ENCODE measurements around the gene NXF1. TPM values are rescaled to one million over a fixed set of nuclear protein-coding genes. Genes with fewer than 3 reads are reported as not detected.
"Not testable (repeated sequence)": the region's sequence is repeated elsewhere in the genome, so short reads cannot be mapped to it uniquely, and the experiment has no call there.

NXF1 gene
- total and polyA plus RNA-seq, 2 donors = 32.4 to 103 TPM

GRCh38 chr11:62753736-62754603, 51.3 kb downstream of the NXF1 start, which contains the start of gene ZBTB3:
Gene ZBTB3 (minus strand): TSS chr11:62754160. CDS start chr11:62753664, 496 bp downstream.
- Histone ChIP-seq H3K27ac (ENCODE audit: low read depth) (peak within 1 kb of the TSS; percentile 80), H3K36me3 (ENCODE audit: insufficient read depth) (no peaks in the 10 kb centered on the region), H3K4me1 (ENCODE audit: insufficient read depth) (no peaks in the 10 kb centered on the region), H3K4me3 (ENCODE audit: low read depth, low read length) (peak within 1 kb of the TSS; percentile 53)
- under 1% methylated on average over 47 of the region's 47 CpGs for WGBS
- DNase-seq (ENCODE audit: extremely low spot score) = peak; percentile 98

DNA sequence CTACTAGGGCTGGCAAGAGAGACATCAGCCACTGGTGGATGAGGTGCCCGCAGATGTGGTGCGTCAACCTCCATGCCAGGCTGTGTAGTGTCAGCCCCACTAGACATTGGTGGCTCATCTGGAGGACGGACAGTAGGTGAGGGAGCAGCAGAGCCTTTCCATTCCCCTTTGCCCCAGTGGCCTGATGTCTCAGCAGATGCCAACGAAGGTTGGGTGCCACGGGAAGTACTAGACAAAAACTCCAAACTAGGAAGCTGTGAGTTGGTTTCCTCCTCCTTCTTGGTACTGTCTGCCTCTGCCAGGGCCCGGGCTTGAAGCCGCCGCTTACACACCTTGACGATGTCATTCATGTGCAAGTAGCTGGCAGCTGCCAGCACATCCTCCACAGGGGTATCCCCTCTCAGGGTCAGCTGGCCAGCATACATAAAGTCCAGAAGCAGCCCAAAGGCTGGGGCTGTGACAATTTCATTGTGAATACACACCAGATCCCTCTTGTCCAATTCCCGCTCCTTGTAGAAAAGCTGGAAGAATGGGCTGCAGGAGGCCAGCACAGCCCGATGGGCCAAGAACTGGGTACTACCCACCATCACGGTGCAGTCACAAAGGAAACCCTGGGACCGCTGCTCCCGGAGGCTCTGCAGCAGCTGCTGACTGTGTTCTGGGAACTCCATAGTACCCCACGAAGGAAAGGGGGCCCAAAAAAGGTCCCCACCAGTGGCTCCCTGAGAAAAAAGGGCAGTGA, 52.1 kb downstream of the NXF1 start:
- no peak overlapping the region for H3K27ac ChIP-seq (ENCODE audit: low read depth)
- peak overlapping the region; percentile 53 for H3K4me3 ChIP-seq (ENCODE audit: low read depth, low read length)
- no peaks in the 10 kb centered on the region for H3K36me3 ChIP-seq (ENCODE audit: insufficient read depth)
- no peaks in the 10 kb centered on the region for H3K4me1 ChIP-seq (ENCODE audit: insufficient read depth)
- DNase-seq (ENCODE audit: extremely low spot score) = no peak
- 86% methylated on average over 15 of the region's 15 CpGs for WGBS

GRCh38 chr11:62752177-62752785, 53.0 kb downstream of the NXF1 start:
- no peaks in the 10 kb centered on the region for H3K36me3 ChIP-seq (ENCODE audit: insufficient read depth)
- H3K4me1 ChIP-seq (ENCODE audit: insufficient read depth) = no peaks in the 10 kb centered on the region
- H3K4me3 ChIP-seq (ENCODE audit: low read depth, low read length) = no peak overlapping the region
- no peak overlapping the region for H3K27ac ChIP-seq (ENCODE audit: low read depth)
- DNase-seq (ENCODE audit: extremely low spot score) = no peak
- 95% methylated on average over 14 of the region's 14 CpGs for WGBS

GRCh38 chr11:62749931-62750330, 55.3 kb downstream of the NXF1 start:
- H3K4me1 ChIP-seq (ENCODE audit: insufficient read depth); H3K4me3 ChIP-seq (ENCODE audit: low read depth, low read length); H3K27ac ChIP-seq (ENCODE audit: low read depth); H3K36me3 ChIP-seq (ENCODE audit: insufficient read depth); DNase-seq (ENCODE audit: extremely low spot score): not testable (repeated sequence)
- 92% methylated on average over 5 of the region's 5 CpGs for WGBS

DNA sequence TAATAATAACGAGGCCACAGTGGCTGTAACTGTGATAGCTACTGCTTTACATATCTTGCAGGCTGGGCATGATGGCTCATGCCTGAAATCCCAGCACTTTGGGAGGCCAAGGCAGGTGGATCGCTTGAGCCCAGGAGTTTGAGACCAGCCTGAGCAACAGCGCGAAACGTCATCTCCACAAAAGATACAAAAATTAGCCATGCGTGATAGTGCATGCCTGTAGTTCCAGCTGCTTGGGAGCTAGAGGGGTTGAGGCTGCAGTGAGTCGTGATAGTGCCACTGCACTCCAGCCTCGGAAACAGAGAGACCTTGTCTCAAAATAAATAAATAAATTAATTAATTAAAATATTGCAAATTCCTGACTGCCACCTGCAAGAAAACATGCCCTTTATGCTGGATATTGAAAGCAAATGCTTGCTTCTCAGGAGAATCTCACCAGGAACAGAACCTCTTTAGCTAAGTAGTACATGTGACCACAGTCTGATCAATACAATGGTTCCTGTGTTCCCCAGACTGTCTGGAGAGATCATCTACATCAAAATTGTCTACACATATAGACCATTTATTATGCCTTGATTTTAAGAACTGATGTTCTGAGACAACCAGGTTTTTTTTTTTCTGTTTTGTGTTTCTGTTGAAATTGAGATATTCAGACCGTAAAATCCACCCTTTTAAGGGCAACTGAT, 57.6 kb downstream of the NXF1 start:
- Histone ChIP-seq H3K36me3 (ENCODE audit: insufficient read depth) (no peaks in the 10 kb centered on the region), H3K4me1 (ENCODE audit: insufficient read depth) (no peaks in the 10 kb centered on the region), H3K4me3 (ENCODE audit: low read depth, low read length) (no peak overlapping the region), H3K27ac (ENCODE audit: low read depth) (no peak overlapping the region)
- 81% methylated on average over 9 of the region's 9 CpGs for WGBS
- DNase-seq (ENCODE audit: extremely low spot score) = no peak

Small RNA genes within 50 kb of the gene (small RNA-seq; reads per million reads assigned to genes)
- gene MIR6514 (0.38 reads per million, percentile 29 among the genes with 10 or more reads in this experiment), gene RF00099 (not detected), gene RNU6-118P (not detected), gene SNORD22 (not detected), gene SNORD26 (not detected), gene SNORD27 (not detected), gene SNORD28 (not detected), gene SNORD30 (560 reads per million, percentile 98 among the genes with 10 or more reads in this experiment)

Other genes starting within 250 kb of the NXF1 start
- gene EEF1G, start 231.5 kb downstream of the NXF1 start, total RNA-seq = 863 TPM
- 1,468 TPM for gene EEF1G, start 231.5 kb downstream of the NXF1 start, polyA plus RNA-seq
- 5.1 TPM for gene TUT1, start 213.9 kb downstream of the NXF1 start, total RNA-seq
- 14.3 TPM for gene TUT1, start 213.9 kb downstream of the NXF1 start, polyA plus RNA-seq
- gene MTA2, start 203.6 kb downstream of the NXF1 start, total RNA-seq = 75.2 TPM
- gene MTA2, start 203.6 kb downstream of the NXF1 start, polyA plus RNA-seq = 52.8 TPM
- 12.9 TPM for gene EML3, start 192.7 kb downstream of the NXF1 start, total RNA-seq
- 47.7 TPM for gene EML3, start 192.7 kb downstream of the NXF1 start, polyA plus RNA-seq
- gene ROM1, start 192.2 kb downstream of the NXF1 start, total RNA-seq = 1.3 TPM
- 18.9 TPM for gene ROM1, start 192.2 kb downstream of the NXF1 start, polyA plus RNA-seq
- gene B3GAT3, start 183.5 kb downstream of the NXF1 start, total RNA-seq = 9.7 TPM
- 37.7 TPM for gene B3GAT3, start 183.5 kb downstream of the NXF1 start, polyA plus RNA-seq
- 93.9 TPM for gene GANAB, start 158.8 kb downstream of the NXF1 start, total RNA-seq
- gene GANAB, start 158.8 kb downstream of the NXF1 start, polyA plus RNA-seq = 152 TPM
- 7.9 TPM for gene INTS5, start 152.1 kb downstream of the NXF1 start, total RNA-seq
- 16.6 TPM for gene INTS5, start 152.1 kb downstream of the NXF1 start, polyA plus RNA-seq
- 10.9 TPM for gene C11orf98, start 140.2 kb downstream of the NXF1 start, total RNA-seq
- 72.1 TPM for gene C11orf98, start 140.2 kb downstream of the NXF1 start, polyA plus RNA-seq
- 5.0 TPM for gene CSKMT, start 140.1 kb downstream of the NXF1 start, total RNA-seq
- 9.5 TPM for gene CSKMT, start 140.1 kb downstream of the NXF1 start, polyA plus RNA-seq
- 3.4 TPM for gene UQCC3, start 133.8 kb downstream of the NXF1 start, total RNA-seq
- 13.3 TPM for gene UQCC3, start 133.8 kb downstream of the NXF1 start, polyA plus RNA-seq
- 3.1 TPM for gene LBHD1, start 133.2 kb downstream of the NXF1 start, total RNA-seq
- gene LBHD1, start 133.2 kb downstream of the NXF1 start, polyA plus RNA-seq = 2.8 TPM
- 34.5 TPM for gene UBXN1, start 126.4 kb downstream of the NXF1 start, total RNA-seq
- gene UBXN1, start 126.4 kb downstream of the NXF1 start, polyA plus RNA-seq = 206 TPM
- 10.9 TPM for gene LRRN4CL, start 115.9 kb downstream of the NXF1 start, total RNA-seq
- gene LRRN4CL, start 115.9 kb downstream of the NXF1 start, polyA plus RNA-seq = 16.7 TPM
- gene BSCL2, start 98.0 kb downstream of the NXF1 start, total RNA-seq = 25.6 TPM
- 52.6 TPM for gene BSCL2, start 98.0 kb downstream of the NXF1 start, polyA plus RNA-seq
- 0.37 TPM for gene GNG3, start 97.8 kb downstream of the NXF1 start, total RNA-seq
- 0.96 TPM for gene GNG3, start 97.8 kb downstream of the NXF1 start, polyA plus RNA-seq
- 25.9 TPM for gene HNRNPUL2, start 78.0 kb downstream of the NXF1 start, total RNA-seq
- gene HNRNPUL2, start 78.0 kb downstream of the NXF1 start, polyA plus RNA-seq = 50.4 TPM
- gene TTC9C, start 77.0 kb downstream of the NXF1 start, total RNA-seq = 35.6 TPM
- gene TTC9C, start 77.0 kb downstream of the NXF1 start, polyA plus RNA-seq = 27.3 TPM
- gene ZBTB3, start 51.3 kb downstream of the NXF1 start, total RNA-seq = 10.5 TPM
- 3.2 TPM for gene ZBTB3, start 51.3 kb downstream of the NXF1 start, polyA plus RNA-seq
- 46.4 TPM for gene POLR2G, start 43.9 kb downstream of the NXF1 start, total RNA-seq
- gene POLR2G, start 43.9 kb downstream of the NXF1 start, polyA plus RNA-seq = 107 TPM
- gene TAF6L, start 34.0 kb downstream of the NXF1 start, total RNA-seq = 8.5 TPM
- gene TAF6L, start 34.0 kb downstream of the NXF1 start, polyA plus RNA-seq = 21.9 TPM
- 26.2 TPM for gene TMEM179B, start 18.0 kb downstream of the NXF1 start, total RNA-seq
- gene TMEM179B, start 18.0 kb downstream of the NXF1 start, polyA plus RNA-seq = 64.1 TPM
- 16.7 TPM for gene TMEM223, start 13.4 kb downstream of the NXF1 start, total RNA-seq
- 21.3 TPM for gene TMEM223, start 13.4 kb downstream of the NXF1 start, polyA plus RNA-seq
- gene STX5, start 26.6 kb upstream of the NXF1 start, total RNA-seq = 30.0 TPM
- gene STX5, start 26.6 kb upstream of the NXF1 start, polyA plus RNA-seq = 32.0 TPM
- not detected for gene TEX54, start 27.4 kb upstream of the NXF1 start, total RNA-seq
- gene TEX54, start 27.4 kb upstream of the NXF1 start, polyA plus RNA-seq = not detected
- 31.1 TPM for gene WDR74, start 34.1 kb upstream of the NXF1 start, total RNA-seq
- 47.1 TPM for gene WDR74, start 34.1 kb upstream of the NXF1 start, polyA plus RNA-seq
- gene SLC3A2, start 75.5 kb upstream of the NXF1 start, total RNA-seq = 45.0 TPM
- gene SLC3A2, start 75.5 kb upstream of the NXF1 start, polyA plus RNA-seq = 126 TPM
- 0.53 TPM for gene CHRM1, start 115.9 kb upstream of the NXF1 start, total RNA-seq
- gene CHRM1, start 115.9 kb upstream of the NXF1 start, polyA plus RNA-seq = 0.46 TPM
- gene SLC22A6, start 179.5 kb upstream of the NXF1 start, total RNA-seq = not detected
- not detected for gene SLC22A6, start 179.5 kb upstream of the NXF1 start, polyA plus RNA-seq
- gene SLC22A8, start 210.4 kb upstream of the NXF1 start, total RNA-seq = not detected
- not detected for gene SLC22A8, start 210.4 kb upstream of the NXF1 start, polyA plus RNA-seq